ENCODE data around the gene ZNF248. TPM values are rescaled to one million over a fixed set of nuclear protein-coding genes. Genes with fewer than 3 reads are reported as not detected.

The ZNF248 gene
- total and polyA plus RNA-seq, 2 experiments from 2014 or later, result 9.9 to 11.1 TPM

DNA sequence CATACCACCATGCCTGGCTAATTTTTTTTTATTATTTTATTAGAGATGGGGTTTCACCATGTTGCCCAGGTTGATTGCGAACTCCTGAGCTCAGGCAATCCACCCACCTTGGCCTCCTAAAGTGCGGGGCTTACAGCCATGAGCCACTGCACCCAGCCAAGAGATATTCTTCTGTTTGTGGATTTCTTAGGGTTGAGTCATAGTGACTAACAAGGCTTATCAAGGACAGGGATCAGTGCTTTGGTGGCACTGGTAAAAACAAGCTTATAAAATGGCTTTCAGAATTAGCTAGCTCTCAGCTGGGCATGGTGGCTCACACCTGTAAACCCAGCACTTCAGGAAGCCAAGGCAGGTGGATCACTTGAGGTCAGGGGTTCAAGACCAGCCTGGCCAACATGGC, 122.4 kb downstream of the ZNF248 start:
- Histone ChIP-seq H3K9me3 (ENCODE audit: low read depth) (no peaks in the 10 kb centered on the region), H3K27ac (no peak overlapping the region), H3K27me3 (no peaks in the 10 kb centered on the region), H3K36me3 (no peaks in the 10 kb centered on the region), H3K4me3 (no peak overlapping the region), H3K4me1 (ENCODE audit: low read depth) (no peaks in the 10 kb centered on the region)
- TF ChIP-seq, protein P1, sequence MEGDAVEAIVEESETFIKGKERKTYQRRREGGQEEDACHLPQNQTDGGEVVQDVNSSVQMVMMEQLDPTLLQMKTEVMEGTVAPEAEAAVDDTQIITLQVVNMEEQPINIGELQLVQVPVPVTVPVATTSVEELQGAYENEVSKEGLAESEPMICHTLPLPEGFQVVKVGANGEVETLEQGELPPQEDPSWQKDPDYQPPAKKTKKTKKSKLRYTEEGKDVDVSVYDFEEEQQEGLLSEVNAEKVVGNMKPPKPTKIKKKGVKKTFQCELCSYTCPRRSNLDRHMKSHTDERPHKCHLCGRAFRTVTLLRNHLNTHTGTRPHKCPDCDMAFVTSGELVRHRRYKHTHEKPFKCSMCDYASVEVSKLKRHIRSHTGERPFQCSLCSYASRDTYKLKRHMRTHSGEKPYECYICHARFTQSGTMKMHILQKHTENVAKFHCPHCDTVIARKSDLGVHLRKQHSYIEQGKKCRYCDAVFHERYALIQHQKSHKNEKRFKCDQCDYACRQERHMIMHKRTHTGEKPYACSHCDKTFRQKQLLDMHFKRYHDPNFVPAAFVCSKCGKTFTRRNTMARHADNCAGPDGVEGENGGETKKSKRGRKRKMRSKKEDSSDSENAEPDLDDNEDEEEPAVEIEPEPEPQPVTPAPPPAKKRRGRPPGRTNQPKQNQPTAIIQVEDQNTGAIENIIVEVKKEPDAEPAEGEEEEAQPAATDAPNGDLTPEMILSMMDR (IDR thresholded peaks at IDR 0.05; ENCODE audit: low read depth, low read length), result no peak
- DNase-seq (ENCODE audit: low read depth in 1 of 2, low spot score in 1 of 2), result no peak

Other genes with a start within 250 kb of the ZNF248 start
- gene ZNF25, start 119.0 kb upstream of the ZNF248 start, total RNA-seq, result 1.4 and 2.4 TPM in 2 replicates
- 1.1 and 2.8 TPM in 2 replicates for gene ZNF25, start 119.0 kb upstream of the ZNF248 start, polyA plus RNA-seq
- 20.4 and 23.8 TPM in 2 replicates for gene ZNF33A, start 153.1 kb upstream of the ZNF248 start, total RNA-seq
- gene ZNF33A, start 153.1 kb upstream of the ZNF248 start, polyA plus RNA-seq, result 21.2 and 24.9 TPM in 2 replicates
- 9.8 and 15.3 TPM in 2 replicates for gene ZNF37A, start 236.7 kb upstream of the ZNF248 start, total RNA-seq
- 8.1 and 15.2 TPM in 2 replicates for gene ZNF37A, start 236.7 kb upstream of the ZNF248 start, polyA plus RNA-seq

Data from cardiac muscle cell (in vitro differentiated cells and primary cell).